Right lobe of liver (tissue), 4 donors: ENCODE data around the gene GTPBP3.

Experiments
- CTCF ChIP-seq, 4 donors: fragments of 200-600 bp in 3 of 4; fragments of 450-650 bp in 1 of 4; IDR thresholded peaks; one replicate each; pipeline versions ENCODE4 v1.5.1 to v1.8.0; 2016 to 2022; ENCODE audit warnings: antibody characterized with exemption in 4 of 4, mild to moderate bottlenecking in 2 of 4
- POLR2A ChIP-seq: fragments of 450-650 bp; IDR thresholded peaks from one replicate; pipeline ENCODE4 v1.6.1; 2017; ENCODE audit warnings: antibody characterized with exemption, mild to moderate bottlenecking
- donor health status: DM: no; HTN: no; CAD: no.
- donor health status: DM: no; HTN: no; CAD: no.
- donor health status: DM: no; HTN: yes; CAD: no.

- TF ChIP-seq CTCF (IDR thresholded peaks at IDR 0.05): no peak
- no peak for TF ChIP-seq POLR2A
These were observed 17.7 kb upstream of the GTPBP3 start for GRCh38 chr19:17319473-17320238.
